Effector memory CD4-positive, alpha-beta T cell (primary cell): ENCODE data around the gene SLC39A2.
"Not testable (repeated sequence)": the region's sequence is repeated elsewhere in the genome, so short reads cannot be mapped to it uniquely, and the experiment has no call there.

ENCODE experiments used
- DNase-seq, 3 donors: peaks; one replicate each; pipeline ENCODE4 v3.0.0-alpha.2; 2020
- H3K27ac ChIP-seq: 2 replicates; pipeline ENCODE4 v1.7.0; 2013; ENCODE audit warnings: mild to moderate bottlenecking, low read length, moderate library complexity; ENCODE audit not compliant: insufficient read depth, poor library complexity, severe bottlenecking
- H3K27me3 ChIP-seq: replicated peaks from 2 replicates; pipeline ENCODE4 v1.7.0; 2013; ENCODE audit warnings: mild to moderate bottlenecking, low read length; ENCODE audit not compliant: insufficient read depth, control insufficient read depth, poor library complexity, severe bottlenecking
- H3K36me3 ChIP-seq: 2 replicates; pipeline ENCODE4 v1.7.0; 2013; ENCODE audit warnings: mild to moderate bottlenecking, low read length, moderate library complexity; ENCODE audit not compliant: control insufficient read depth, insufficient read depth
- H3K4me1 ChIP-seq: 2 replicates; pipeline ENCODE4 v1.7.0; 2013; ENCODE audit warnings: low read length, mild to moderate bottlenecking; ENCODE audit not compliant: control insufficient read depth, insufficient read depth, poor library complexity, severe bottlenecking
- H3K4me3 ChIP-seq: 2 replicates; pipeline ENCODE4 v1.7.0; 2013; ENCODE audit warnings: low read length, low read depth, mild to moderate bottlenecking; ENCODE audit not compliant: insufficient read depth, poor library complexity, severe bottlenecking
- H3K9me3 ChIP-seq: 2 replicates; pipeline ENCODE4 v1.7.0; 2013; ENCODE audit warnings: mild to moderate bottlenecking, low read length, moderate library complexity; ENCODE audit not compliant: control insufficient read depth

The SLC39A2 gene

DNA sequence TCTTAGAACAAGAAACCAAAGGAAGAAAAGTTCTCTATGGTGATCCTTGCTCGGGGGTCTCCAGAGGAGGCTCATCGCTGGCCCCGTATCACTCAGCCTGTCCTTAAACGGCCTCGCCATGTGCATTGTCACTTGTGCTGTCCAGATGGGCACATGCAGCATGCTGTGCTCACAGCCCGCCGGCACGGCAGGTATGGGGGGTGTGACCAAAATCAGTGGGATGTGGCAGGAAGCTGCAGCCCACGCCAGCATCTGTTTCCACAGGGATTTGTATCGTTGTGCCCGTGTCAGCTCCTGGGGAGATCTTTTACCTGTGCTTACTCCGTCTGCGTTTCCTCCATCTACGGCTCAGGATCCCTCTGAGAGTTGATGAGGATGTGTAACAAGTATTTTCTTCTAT lies 2.6 kb upstream of the SLC39A2 start:
- H3K9me3 ChIP-seq: no peaks in the 10 kb centered on the region
- no peaks in the 10 kb centered on the region for H3K4me1 ChIP-seq
- no peaks in the 10 kb centered on the region for H3K27me3 ChIP-seq
- no peak overlapping the region for H3K27ac ChIP-seq
- H3K36me3 ChIP-seq: peaks cover 42% of the 10 kb centered on the region
- H3K4me3 ChIP-seq: no peak overlapping the region
- DNase-seq: no peak

DNA sequence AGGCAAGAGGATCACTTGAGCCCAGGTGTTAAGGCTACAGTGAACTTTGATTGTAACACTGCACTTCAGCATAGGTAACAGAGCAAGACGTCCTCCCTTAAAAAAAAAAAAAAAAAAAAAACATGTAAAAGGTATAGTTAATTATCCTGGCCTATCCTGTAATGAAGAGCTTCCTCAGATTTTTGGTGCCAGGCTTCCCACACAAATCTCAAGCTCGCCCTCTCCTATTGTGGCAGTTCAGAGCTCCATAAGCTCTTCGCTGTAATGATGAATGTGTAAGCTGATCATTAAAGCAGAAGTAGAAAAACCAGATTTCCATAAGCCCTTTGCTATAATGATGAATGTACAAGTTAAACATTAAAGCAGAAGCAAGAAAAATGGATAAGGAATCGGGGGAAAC lies 2.0 kb upstream of the SLC39A2 start:
- no peak for DNase-seq
- peaks cover 42% of the 10 kb centered on the region for H3K36me3 ChIP-seq
- H3K27ac ChIP-seq: no peak overlapping the region
- H3K4me1 ChIP-seq: no peaks in the 10 kb centered on the region
- no peak overlapping the region for H3K4me3 ChIP-seq
- no peaks in the 10 kb centered on the region for H3K9me3 ChIP-seq
- no peaks in the 10 kb centered on the region for H3K27me3 ChIP-seq

DNA sequence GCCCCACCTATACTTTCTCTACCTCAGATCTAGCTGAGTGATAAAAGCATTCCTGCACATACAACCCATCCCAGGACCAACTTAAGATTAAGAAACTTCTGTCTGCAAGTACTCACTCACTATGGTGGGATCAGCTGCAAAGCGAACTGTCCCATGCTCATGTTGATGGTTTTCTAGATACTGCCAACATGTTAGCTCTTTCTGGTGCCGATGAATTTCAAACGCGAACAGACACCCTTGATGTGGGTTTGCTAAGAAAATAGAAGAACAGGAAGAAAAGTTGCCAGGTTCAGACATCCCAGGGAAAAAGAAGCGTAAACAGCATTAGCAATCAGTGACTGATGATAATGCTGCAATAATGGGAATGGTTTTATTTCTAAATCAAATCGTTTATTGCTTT lies 1.5 kb upstream of the SLC39A2 start:
- Histone ChIP-seq H3K9me3 (no peaks in the 10 kb centered on the region), H3K4me3 (no peak overlapping the region), H3K27me3 (no peaks in the 10 kb centered on the region), H3K27ac (no peak overlapping the region), H3K36me3 (peaks cover 38% of the 10 kb centered on the region), H3K4me1 (no peaks in the 10 kb centered on the region)
- no peak for DNase-seq

DNA sequence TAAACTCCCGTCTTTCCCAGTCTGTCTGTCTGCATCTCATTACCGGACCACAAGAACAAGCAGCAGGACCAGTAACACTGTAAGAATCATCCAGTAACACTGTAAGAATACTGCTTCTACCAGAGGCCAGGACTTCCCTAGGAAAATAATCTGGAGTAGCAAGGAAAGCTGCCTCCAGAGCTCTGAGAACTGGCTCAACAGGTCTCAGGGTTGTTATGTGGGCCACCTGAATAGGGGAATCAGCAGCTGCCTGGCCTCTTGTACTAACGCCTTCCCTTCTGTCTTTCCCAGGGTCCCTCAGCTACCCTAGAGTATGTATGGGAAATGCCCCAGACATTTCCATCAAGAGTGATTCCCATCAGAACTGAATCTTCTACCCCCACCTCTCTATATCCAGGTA lies 954 bp upstream of the SLC39A2 start:
- no peak overlapping the region for H3K4me3 ChIP-seq
- H3K9me3 ChIP-seq: no peaks in the 10 kb centered on the region
- DNase-seq: no peak
- H3K27me3 ChIP-seq: no peaks in the 10 kb centered on the region
- H3K4me1 ChIP-seq: no peaks in the 10 kb centered on the region
- H3K36me3 ChIP-seq: peaks cover 33% of the 10 kb centered on the region
- no peak overlapping the region for H3K27ac ChIP-seq

DNA sequence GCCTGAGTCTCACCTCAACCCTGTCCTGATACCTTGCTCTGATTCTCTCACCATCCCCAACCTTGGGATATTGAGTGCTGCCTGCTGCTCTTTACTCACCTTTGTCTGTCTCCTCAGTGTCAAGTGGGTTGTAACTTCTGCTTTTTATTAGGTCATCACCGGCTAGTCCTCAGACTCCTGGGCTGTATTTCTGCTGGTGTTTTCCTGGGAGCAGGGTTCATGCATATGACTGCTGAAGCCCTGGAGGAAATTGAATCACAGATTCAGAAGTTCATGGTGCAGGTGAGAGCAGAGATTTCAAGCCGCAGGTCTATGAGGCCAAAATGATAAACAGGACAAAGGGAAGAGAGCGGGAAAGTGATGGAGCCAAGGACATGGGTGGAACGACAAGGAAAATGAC lies 498 bp downstream of the SLC39A2 start:
- H3K27me3 ChIP-seq: no peaks in the 10 kb centered on the region
- no peaks in the 10 kb centered on the region for H3K4me1 ChIP-seq
- H3K27ac ChIP-seq: no peak overlapping the region
- H3K9me3 ChIP-seq: no peaks in the 10 kb centered on the region
- no peak overlapping the region for H3K4me3 ChIP-seq
- peaks cover 21% of the 10 kb centered on the region for H3K36me3 ChIP-seq
- DNase-seq: no peak

DNA sequence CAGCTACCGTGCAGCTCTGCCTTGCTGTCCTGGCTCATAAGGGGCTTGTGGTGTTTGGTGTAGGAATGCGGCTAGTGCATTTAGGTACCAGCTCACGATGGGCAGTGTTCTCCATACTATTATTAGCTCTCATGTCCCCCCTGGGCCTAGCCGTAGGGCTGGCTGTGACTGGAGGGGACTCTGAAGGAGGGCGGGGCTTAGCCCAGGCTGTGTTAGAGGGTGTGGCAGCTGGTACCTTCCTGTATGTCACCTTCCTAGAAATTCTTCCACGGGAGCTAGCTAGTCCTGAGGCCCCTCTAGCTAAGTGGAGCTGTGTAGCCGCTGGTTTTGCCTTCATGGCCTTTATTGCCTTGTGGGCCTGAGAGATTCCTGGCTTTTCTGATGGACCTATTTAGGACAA lies 2.1 kb downstream of the SLC39A2 start:
- H3K27me3 ChIP-seq: no peaks in the 10 kb centered on the region
- no peak overlapping the region for H3K4me3 ChIP-seq
- H3K36me3 ChIP-seq: peaks cover 5% of the 10 kb centered on the region
- no peaks in the 10 kb centered on the region for H3K9me3 ChIP-seq
- no peak for DNase-seq
- H3K27ac ChIP-seq: no peak overlapping the region
- H3K4me1 ChIP-seq: no peaks in the 10 kb centered on the region

DNA sequence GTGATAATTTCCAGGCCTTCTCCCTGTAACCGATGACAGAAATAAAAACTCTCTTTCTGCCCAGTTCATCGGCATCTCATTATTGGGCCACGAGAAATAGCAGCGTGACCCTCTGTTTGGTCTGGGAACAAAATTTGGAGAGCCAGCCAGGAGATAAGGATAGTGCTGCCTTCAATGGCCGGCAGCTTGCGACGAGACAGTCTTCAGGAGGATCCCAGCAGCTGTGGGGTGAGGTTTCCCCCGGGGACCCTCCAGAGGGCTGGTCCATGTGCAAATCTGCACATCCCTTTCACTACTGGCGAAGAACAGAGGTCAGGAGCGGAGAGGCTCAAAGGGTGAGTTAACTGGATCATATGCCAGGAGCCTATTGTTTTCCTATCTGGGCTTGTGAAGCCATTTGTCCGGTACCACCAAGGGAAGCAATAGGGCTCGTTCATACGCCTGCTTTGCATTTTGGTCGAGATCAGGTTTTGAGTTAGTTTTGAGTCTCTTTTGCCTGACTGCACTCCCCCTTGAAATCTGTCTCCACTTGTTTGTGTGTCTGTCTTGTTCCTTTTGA lies 4.8 kb downstream of the SLC39A2 start:
- no peaks in the 10 kb centered on the region for H3K36me3 ChIP-seq
- no peaks in the 10 kb centered on the region for H3K9me3 ChIP-seq
- H3K27ac ChIP-seq: no peak overlapping the region
- no peaks in the 10 kb centered on the region for H3K27me3 ChIP-seq
- no peak for DNase-seq
- no peak overlapping the region for H3K4me3 ChIP-seq
- H3K4me1 ChIP-seq: no peaks in the 10 kb centered on the region

DNA sequence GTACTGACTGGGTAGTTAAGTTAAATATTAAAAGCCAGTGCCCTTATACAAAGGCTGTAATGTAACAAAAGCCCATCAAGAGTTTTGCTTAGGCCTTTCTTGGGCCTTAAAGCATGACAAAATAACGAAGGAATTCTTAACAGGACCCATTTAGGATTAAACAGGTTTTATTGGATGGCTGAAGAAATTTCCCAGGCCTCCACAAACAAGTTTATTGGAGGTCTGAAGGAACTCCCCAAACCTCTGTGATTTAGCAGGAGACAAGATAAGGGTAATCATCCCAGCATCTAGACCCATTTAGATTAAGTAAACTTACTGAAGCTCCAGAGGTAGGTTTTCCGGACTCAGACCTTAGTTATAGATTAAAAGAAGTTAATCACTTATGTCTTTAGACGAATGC lies 10.6 kb downstream of the SLC39A2 start:
- H3K9me3 ChIP-seq, DNase-seq, H3K27ac ChIP-seq, H3K27me3 ChIP-seq, H3K4me3 ChIP-seq, H3K4me1 ChIP-seq, H3K36me3 ChIP-seq: not testable (repeated sequence)

DNA sequence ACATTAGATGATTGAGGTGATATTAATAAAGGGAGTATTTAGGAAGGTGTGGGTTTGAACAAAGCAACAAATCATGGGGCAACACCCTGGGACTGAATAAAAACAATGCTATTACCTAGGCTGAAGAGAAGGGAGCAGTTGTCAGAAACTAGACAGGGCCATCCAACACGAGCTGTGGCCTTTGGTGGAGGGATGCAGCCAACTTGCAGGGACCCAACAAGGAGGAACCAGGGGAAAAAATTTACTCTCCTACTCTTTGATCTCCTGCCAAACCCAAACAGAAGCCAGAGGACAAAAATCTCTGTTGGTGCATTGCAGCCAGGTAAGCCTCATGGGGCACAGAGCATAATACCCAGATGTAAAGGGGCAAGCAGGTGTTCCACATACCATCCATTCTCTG lies 12.0 kb downstream of the SLC39A2 start:
- H3K36me3 ChIP-seq: no peaks in the 10 kb centered on the region
- no peak overlapping the region for H3K27ac ChIP-seq
- no peaks in the 10 kb centered on the region for H3K27me3 ChIP-seq
- H3K9me3 ChIP-seq: no peaks in the 10 kb centered on the region
- no peak for DNase-seq
- H3K4me3 ChIP-seq: no peak overlapping the region
- H3K4me1 ChIP-seq: no peaks in the 10 kb centered on the region

DNA sequence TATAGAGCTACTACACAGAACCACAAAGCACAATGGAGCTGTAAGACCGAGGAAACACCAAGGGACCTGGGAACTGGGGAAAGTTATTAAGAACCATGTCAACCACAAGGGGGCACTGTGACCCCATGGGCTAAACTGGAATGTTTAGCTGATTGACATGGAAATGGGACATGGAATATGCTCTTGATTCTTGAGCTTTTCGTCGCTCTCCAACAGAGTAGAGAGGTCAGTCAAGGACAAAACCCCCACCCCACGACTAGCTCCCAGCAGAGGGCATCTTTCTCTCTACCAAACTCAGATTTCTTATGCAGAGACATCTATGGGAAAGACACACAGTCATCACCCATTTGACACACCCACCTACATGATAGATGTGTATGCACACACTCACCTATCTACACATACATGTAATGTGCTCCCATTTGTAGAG lies 15.7 kb downstream of the SLC39A2 start:
- H3K4me1 ChIP-seq: no peaks in the 10 kb centered on the region
- H3K27me3 ChIP-seq: no peaks in the 10 kb centered on the region
- H3K9me3 ChIP-seq: no peaks in the 10 kb centered on the region

DNA sequence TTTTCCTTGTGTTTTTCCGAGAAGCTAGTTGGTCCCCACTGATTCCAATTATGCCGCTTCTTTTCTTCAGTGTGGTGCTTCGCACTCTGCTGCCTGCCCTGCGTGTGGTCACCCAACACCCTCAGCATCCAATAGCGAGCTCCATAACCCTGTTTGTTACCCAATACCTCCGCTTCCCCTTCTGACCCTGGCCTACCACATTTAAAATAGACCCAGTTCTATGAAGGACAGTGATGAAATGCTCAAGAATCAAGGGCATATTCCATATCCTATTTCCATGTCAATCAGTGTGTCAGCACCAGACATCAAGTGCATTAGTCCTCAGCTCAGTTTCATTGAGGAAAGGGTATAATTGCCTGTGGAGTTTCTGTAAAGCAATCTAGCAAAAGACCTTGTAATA lies 16.2 kb downstream of the SLC39A2 start:
- no peak overlapping the region for H3K27ac ChIP-seq
- no peak overlapping the region for H3K4me3 ChIP-seq
- H3K9me3 ChIP-seq: no peaks in the 10 kb centered on the region
- no peaks in the 10 kb centered on the region for H3K27me3 ChIP-seq
- DNase-seq: no peak
- peaks cover 6% of the 10 kb centered on the region for H3K36me3 ChIP-seq
- no peaks in the 10 kb centered on the region for H3K4me1 ChIP-seq

More for the DNA sequence above, 15.7 kb downstream of the SLC39A2 start:
- Histone ChIP-seq H3K36me3 (peaks cover 6% of the 10 kb centered on the region), H3K4me3 (no peak overlapping the region), H3K27ac (no peak overlapping the region)
- peak; percentile 63 to 77 (median 63) for DNase-seq
